ENCODE data around the gene HOXA9. TPM values are rescaled to one million over a fixed set of nuclear protein-coding genes. Genes with fewer than 3 reads are reported as not detected.

HOXA9 gene
- total and polyA plus RNA-seq, 2 of the 4 experiments (the other 2 are of a cell fraction): 0.18 to 0.32 TPM

- Histone ChIP-seq H2AFZ (replicated peaks; ENCODE audit: low read length, poor library complexity) (no peak overlapping the region), H2BK120ac (ENCODE audit: low read depth, low read length) (no peak overlapping the region), H3K27me3 (ENCODE audit: control insufficient read depth, insufficient read depth, low read length) (no peaks in the 10 kb centered on the region), H3K14ac (replicated peaks; ENCODE audit: low read depth, low read length) (no peak overlapping the region), H2AK9ac (replicated peaks; ENCODE audit: low read depth, low read length, poor library complexity) (no peak overlapping the region), H3K4ac (ENCODE audit: low read depth, low read length) (no peak overlapping the region), H4K5ac (ENCODE audit: low read depth, low read length) (no peak overlapping the region), H3K4me1 (ENCODE audit: control insufficient read depth, insufficient read depth, low read length) (peaks cover 24% of the 10 kb centered on the region), H4K8ac (ENCODE audit: low read depth in 2 of 2, low read length in 2 of 2) (no peak overlapping the region), H2BK5ac (ENCODE audit: low read depth, low read length, poor library complexity, severe bottlenecking) (peak overlapping the region; percentile 28), H3K4me2 (ENCODE audit: low read depth, low read length) (peak overlapping the region; percentile 64; the same call in 1 of the 2 replicates), H4K91ac (ENCODE audit: insufficient read depth, low read depth, low read length) (no peak overlapping the region), H4K20me1 (ENCODE audit: insufficient read depth, low read length) (no peaks in the 10 kb centered on the region), H3K79me1 (ENCODE audit: low read depth in 1 of 2, low read length in 2 of 2) (peaks cover 16 to 41% of the 10 kb centered on the region in 2 experiments), H2BK15ac (ENCODE audit: low read depth, low read length) (0 out of 3 replicates have a peak overlapping the region, but pooled peaks have one; percentile 3), H3K9me3 (ENCODE audit: control insufficient read depth, insufficient read depth, low read length) (no peaks in the 10 kb centered on the region), H3K56ac (ENCODE audit: extremely low read depth, insufficient read depth, low read length) (no peak overlapping the region), H3K36me3 (ENCODE audit: control insufficient read depth, insufficient read depth, low read length) (no peaks in the 10 kb centered on the region), H3K27ac (ENCODE audit: insufficient read depth, low read length) (no peak overlapping the region; the same call in 1 of the 2 replicates), H3K9ac (ENCODE audit: low read depth, low read length) (no peak overlapping the region), H2BK20ac (ENCODE audit: low read depth, low read length) (no peak overlapping the region), H2AK5ac (ENCODE audit: low read depth, low read length) (no peak overlapping the region), H3K9me1 (ENCODE audit: insufficient read depth, low read length) (peaks cover 8% of the 10 kb centered on the region; the same call in 1 of the 2 replicates), H3K23ac (ENCODE audit: low read depth, low read length) (no peak overlapping the region), H3K4me3 (ENCODE audit: insufficient read depth, low read depth, low read length) (no peak overlapping the region), H3K18ac (ENCODE audit: low read depth, low read length) (no peak overlapping the region)
- peak; percentile 97 for DNase-seq
- no TSS peak for BruUV-seq (replicated peaks)
- no CpG with 5 or more reads among the region's 2 CpGs for WGBS, 2 experiments (ENCODE audit: extremely low coverage in 2 of 2, insufficient read length in 1 of 2)
- dilution Hi-C loops (cut with HindIII; ENCODE audit: low sequenced_read_pairs, unreplicated experiment): no loop called here
- TF ChIP-seq MXI1 (IDR thresholded peaks at IDR 0.05; ENCODE audit: borderline replicate concordance, low read depth, low read length) (no peak), CHD1 (IDR thresholded peaks at IDR 0.05; ENCODE audit: low read depth, low read length) (no peak), NFE2L2 (IDR thresholded peaks at IDR 0.05; ENCODE audit: low read depth, low read length) (no peak), SMC3 (IDR thresholded peaks at IDR 0.05; ENCODE audit: low read depth, low read length) (no peak), MAFK (IDR thresholded peaks at IDR 0.05; ENCODE audit: low read depth, low read length) (0 out of 2 replicates have a peak, but pooled peaks have one; percentile 1), RCOR1 (IDR thresholded peaks at IDR 0.05; ENCODE audit: insufficient replicate concordance, low read length) (no peak), CTCF (conservative IDR thresholded peaks at IDR 0.05; ENCODE audit: low read depth, low read length) (no peak), BHLHE40 (IDR thresholded peaks at IDR 0.05; ENCODE audit: low read depth, low read length) (peak; percentile 61), ELK1 (IDR thresholded peaks at IDR 0.05; ENCODE audit: borderline replicate concordance, low read depth, low read length) (no peak), CEBPB (IDR thresholded peaks at IDR 0.05; ENCODE audit: low read depth, low read length) (peak; percentile 96), USF2 (IDR thresholded peaks at IDR 0.05; ENCODE audit: low read depth, low read length) (no peak), POLR2A (IDR thresholded peaks at IDR 0.05; ENCODE audit: low read depth, low read length) (peak; percentile 76), MAZ (IDR thresholded peaks at IDR 0.05; ENCODE audit: borderline replicate concordance, low read depth, low read length) (peak; percentile 45; the same call in 1 of the 2 replicates), FOS (IDR thresholded peaks at IDR 0.05; ENCODE audit: low read depth, low read length) (peak; percentile 77), RFX5 (IDR thresholded peaks at IDR 0.05; ENCODE audit: low read depth, low read length) (no peak), RAD21 (IDR thresholded peaks at IDR 0.05; ENCODE audit: low read length) (no peak; the same call in 1 of the 2 replicates)
- ATAC-seq (ENCODE audit: low read depth): no peak
- in situ Hi-C loops (cut with MboI; ENCODE audit: low sequenced_read_pairs): no loop called here
- intact Hi-C loops (cut with micrococcal nuclease): loop anchor here (5.0 kb wide), 1 partner anchor 102 kb away; no protein-coding TSS in a partner anchor
- POLR2A ChIA-PET (ENCODE audit: unreplicated experiment): interaction anchor here (0.6 kb wide), 1 partner anchor 25 kb away, joined by 4 read pairs; no protein-coding TSS in a partner anchor
- CTCF ChIA-PET: no interaction called here
These were observed 30.9 kb downstream of the HOXA9 start for GRCh38 chr7:27134392-27134791.

Data from IMR-90 (cell line).